ENCODE results near the gene ALOXE3.

- no peak for TF ChIP-seq NFIC (IDR thresholded peaks at IDR 0.05)
- TF ChIP-seq TCF12 (IDR thresholded peaks at IDR 0.05; ENCODE audit: low read depth) = no peak
- TF ChIP-seq, protein P1, sequence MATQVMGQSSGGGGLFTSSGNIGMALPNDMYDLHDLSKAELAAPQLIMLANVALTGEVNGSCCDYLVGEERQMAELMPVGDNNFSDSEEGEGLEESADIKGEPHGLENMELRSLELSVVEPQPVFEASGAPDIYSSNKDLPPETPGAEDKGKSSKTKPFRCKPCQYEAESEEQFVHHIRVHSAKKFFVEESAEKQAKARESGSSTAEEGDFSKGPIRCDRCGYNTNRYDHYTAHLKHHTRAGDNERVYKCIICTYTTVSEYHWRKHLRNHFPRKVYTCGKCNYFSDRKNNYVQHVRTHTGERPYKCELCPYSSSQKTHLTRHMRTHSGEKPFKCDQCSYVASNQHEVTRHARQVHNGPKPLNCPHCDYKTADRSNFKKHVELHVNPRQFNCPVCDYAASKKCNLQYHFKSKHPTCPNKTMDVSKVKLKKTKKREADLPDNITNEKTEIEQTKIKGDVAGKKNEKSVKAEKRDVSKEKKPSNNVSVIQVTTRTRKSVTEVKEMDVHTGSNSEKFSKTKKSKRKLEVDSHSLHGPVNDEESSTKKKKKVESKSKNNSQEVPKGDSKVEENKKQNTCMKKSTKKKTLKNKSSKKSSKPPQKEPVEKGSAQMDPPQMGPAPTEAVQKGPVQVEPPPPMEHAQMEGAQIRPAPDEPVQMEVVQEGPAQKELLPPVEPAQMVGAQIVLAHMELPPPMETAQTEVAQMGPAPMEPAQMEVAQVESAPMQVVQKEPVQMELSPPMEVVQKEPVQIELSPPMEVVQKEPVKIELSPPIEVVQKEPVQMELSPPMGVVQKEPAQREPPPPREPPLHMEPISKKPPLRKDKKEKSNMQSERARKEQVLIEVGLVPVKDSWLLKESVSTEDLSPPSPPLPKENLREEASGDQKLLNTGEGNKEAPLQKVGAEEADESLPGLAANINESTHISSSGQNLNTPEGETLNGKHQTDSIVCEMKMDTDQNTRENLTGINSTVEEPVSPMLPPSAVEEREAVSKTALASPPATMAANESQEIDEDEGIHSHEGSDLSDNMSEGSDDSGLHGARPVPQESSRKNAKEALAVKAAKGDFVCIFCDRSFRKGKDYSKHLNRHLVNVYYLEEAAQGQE (IDR thresholded peaks at IDR 0.05; ENCODE audit: low read depth) = no peak
- no peak for TF ChIP-seq RAD21 (IDR thresholded peaks at IDR 0.05; ENCODE audit: low read depth)
- TF ChIP-seq EGR1 (IDR thresholded peaks at IDR 0.05) = no peak
- TF ChIP-seq, protein P2, sequence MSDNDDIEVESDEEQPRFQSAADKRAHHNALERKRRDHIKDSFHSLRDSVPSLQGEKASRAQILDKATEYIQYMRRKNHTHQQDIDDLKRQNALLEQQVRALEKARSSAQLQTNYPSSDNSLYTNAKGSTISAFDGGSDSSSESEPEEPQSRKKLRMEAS (IDR thresholded peaks at IDR 0.05) = no peak
- no peak for TF ChIP-seq EP300 (IDR thresholded peaks at IDR 0.05; ENCODE audit: borderline replicate concordance)
Measured at GRCh38 chr17:8072729-8073461, 45.4 kb downstream of the ALOXE3 start.
